HL-60 (cell line): ENCODE results near the gene ABCA2.

Source experiments
- DNase-seq, 2 experiments: peaks; one replicate each; pipeline ENCODE4 v3.0.0-alpha.2; 2010 to 2020; ENCODE audit warnings: low read depth in 1 of 2, low spot score in 1 of 2
- H3K27ac ChIP-seq: fragments of 250-450 bp; sonication (Bioruptor Pico); replicated peaks from 2 replicates; pipeline ENCODE4 v1.5.1; 2020; ENCODE audit warnings: mild to moderate bottlenecking, moderate library complexity
- H3K27me3 ChIP-seq: fragments of 250-450 bp; sonication (Bioruptor Pico); 2 replicates; pipeline ENCODE4 v1.5.1; 2021; ENCODE audit warnings: mild to moderate bottlenecking, moderate library complexity; ENCODE audit not compliant: insufficient read depth, poor library complexity, severe bottlenecking
- H3K4me3 ChIP-seq: replicated peaks from 2 replicates; pipeline ENCODE4 v1.5.1; 2011; ENCODE audit warnings: mild to moderate bottlenecking, control low read depth, low read length; ENCODE audit not compliant: insufficient read depth
- CTCF ChIP-seq: IDR thresholded peaks from one replicate; pipeline ENCODE4 v1.5.1; 2011; ENCODE audit warnings: low read length, control low read depth, inconsistent platforms; ENCODE audit not compliant: insufficient read depth
- GABPA ChIP-seq: IDR thresholded peaks from 2 replicates; pipeline ENCODE4 v1.6.1; 2012; ENCODE audit warnings: low read depth
- POLR2AphosphoS5 ChIP-seq: IDR thresholded peaks from 2 replicates; pipeline ENCODE4 v1.6.1; 2012; ENCODE audit warnings: low read depth
- SPI1 ChIP-seq: IDR thresholded peaks from 2 replicates; pipeline ENCODE4 v1.6.1; 2012; ENCODE audit warnings: low read depth, mild to moderate bottlenecking, borderline replicate concordance
- TF ChIP-seq, protein P1 (sequence below): IDR thresholded peaks from 2 replicates; pipeline ENCODE4 v1.6.1; 2012; ENCODE audit warnings: low read depth; ENCODE audit not compliant: insufficient replicate concordance

ABCA2 gene

DNA sequence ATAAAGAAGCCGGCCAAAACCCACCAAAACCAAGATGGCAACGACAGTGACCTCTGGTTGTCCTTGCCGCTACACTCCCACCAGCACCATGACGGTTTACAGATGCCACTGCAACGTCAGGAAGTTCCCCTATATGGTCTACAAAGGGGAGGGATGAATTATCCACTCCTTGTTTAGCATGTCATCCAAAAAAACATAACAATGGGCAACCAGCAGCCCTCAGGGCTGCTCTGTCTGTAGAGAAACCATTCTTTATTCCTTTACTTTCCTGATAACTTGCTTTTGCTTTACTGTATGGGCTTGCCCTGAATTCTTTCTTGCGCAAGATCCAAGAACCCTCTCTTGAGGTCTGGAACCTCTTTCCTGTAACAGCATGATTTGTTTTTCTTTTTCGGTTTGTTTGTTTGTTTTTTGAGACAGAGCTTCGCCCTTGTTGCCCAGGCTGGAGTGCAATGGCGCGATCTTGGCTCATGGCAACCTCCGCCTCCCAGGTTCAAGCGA is 47.3 kb upstream of the ABCA2 start:
- no peak overlapping the region for H3K27ac ChIP-seq
- peaks cover 10% of the 10 kb centered on the region for H3K27me3 ChIP-seq
- TF ChIP-seq POLR2AphosphoS5 (no peak), CTCF (no peak), GABPA (no peak), SPI1 (no peak)
- TF ChIP-seq, protein P1, sequence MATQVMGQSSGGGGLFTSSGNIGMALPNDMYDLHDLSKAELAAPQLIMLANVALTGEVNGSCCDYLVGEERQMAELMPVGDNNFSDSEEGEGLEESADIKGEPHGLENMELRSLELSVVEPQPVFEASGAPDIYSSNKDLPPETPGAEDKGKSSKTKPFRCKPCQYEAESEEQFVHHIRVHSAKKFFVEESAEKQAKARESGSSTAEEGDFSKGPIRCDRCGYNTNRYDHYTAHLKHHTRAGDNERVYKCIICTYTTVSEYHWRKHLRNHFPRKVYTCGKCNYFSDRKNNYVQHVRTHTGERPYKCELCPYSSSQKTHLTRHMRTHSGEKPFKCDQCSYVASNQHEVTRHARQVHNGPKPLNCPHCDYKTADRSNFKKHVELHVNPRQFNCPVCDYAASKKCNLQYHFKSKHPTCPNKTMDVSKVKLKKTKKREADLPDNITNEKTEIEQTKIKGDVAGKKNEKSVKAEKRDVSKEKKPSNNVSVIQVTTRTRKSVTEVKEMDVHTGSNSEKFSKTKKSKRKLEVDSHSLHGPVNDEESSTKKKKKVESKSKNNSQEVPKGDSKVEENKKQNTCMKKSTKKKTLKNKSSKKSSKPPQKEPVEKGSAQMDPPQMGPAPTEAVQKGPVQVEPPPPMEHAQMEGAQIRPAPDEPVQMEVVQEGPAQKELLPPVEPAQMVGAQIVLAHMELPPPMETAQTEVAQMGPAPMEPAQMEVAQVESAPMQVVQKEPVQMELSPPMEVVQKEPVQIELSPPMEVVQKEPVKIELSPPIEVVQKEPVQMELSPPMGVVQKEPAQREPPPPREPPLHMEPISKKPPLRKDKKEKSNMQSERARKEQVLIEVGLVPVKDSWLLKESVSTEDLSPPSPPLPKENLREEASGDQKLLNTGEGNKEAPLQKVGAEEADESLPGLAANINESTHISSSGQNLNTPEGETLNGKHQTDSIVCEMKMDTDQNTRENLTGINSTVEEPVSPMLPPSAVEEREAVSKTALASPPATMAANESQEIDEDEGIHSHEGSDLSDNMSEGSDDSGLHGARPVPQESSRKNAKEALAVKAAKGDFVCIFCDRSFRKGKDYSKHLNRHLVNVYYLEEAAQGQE = no peak
- no peak overlapping the region for H3K4me3 ChIP-seq
- DNase-seq = no peak

GRCh38 chr9:137074657-137075274 is 46.7 kb upstream of the ABCA2 start:
- no peak for DNase-seq
- TF ChIP-seq POLR2AphosphoS5 = no peak
- TF ChIP-seq SPI1 = no peak
- no peak for TF ChIP-seq CTCF
- TF ChIP-seq GABPA = no peak
- no peak overlapping the region for H3K4me3 ChIP-seq
- peaks cover 10% of the 10 kb centered on the region for H3K27me3 ChIP-seq
- no peak overlapping the region for H3K27ac ChIP-seq

- no peak for DNase-seq
- Histone ChIP-seq H3K27me3 (peaks cover 10% of the 10 kb centered on the region), H3K27ac (no peak overlapping the region), H3K4me3 (no peak overlapping the region)
- TF ChIP-seq GABPA = no peak
- no peak for TF ChIP-seq POLR2AphosphoS5
- TF ChIP-seq CTCF = no peak
- TF ChIP-seq, protein P1 = no peak
- TF ChIP-seq SPI1 = no peak
Measured at GRCh38 chr9:137073992-137074399, 46.0 kb upstream of the ABCA2 start.

DNA sequence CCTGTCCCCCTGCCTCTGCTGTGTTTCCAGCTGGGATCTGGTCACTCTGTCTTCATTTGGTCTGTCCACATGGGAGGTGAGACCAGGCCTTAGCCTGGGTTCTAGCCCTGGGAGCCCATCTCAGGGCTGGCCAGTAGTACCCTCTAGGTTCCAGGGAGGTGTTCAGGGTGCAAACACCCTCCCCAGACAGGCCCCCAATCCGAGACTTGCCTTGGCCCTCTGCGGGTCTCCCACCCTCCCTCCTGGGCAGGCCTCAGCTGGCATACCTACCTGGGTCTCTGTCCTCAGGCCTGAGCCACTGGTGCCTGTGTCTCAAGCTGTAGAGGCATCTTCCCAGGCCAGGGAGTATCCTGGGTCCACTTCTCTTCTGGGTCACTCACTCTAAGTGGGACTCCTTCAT is 43.2 kb upstream of the ABCA2 start:
- Histone ChIP-seq H3K4me3 (no peak overlapping the region), H3K27ac (no peak overlapping the region), H3K27me3 (no peaks in the 10 kb centered on the region)
- no peak for TF ChIP-seq GABPA
- TF ChIP-seq SPI1 = no peak
- TF ChIP-seq, protein P1 = no peak
- DNase-seq = no peak
